ENCODE measurements around the gene EMX2. TPM values are rescaled to one million over a fixed set of nuclear protein-coding genes. Genes with fewer than 3 reads are reported as not detected.

EMX2 gene
- total and polyA plus RNA-seq, 10 of the 15 experiments (the other 5 are each of a cell fraction or from before 2014, with no cell fraction given) = 0.12 TPM; not detected in 9

- RAD21 ChIA-PET (ENCODE audit: unreplicated experiment) = interaction anchor here (1.2 kb wide), 1 partner anchor 27 kb away, joined by 3 read pairs; no protein-coding TSS in a partner anchor
Measured at GRCh38 chr10:117565068-117565467, 22.5 kb downstream of the EMX2 start.

GRCh38 chr10:117568334-117568733, 25.8 kb downstream of the EMX2 start:
- 18% methylated on average over 7 of the region's 7 CpGs for WGBS (ENCODE audit: insufficient coverage, insufficient replicate concordance, low lambda C conversion rate, missing lambda C conversion rate)
- ChIA-PET CTCF (no interaction called here), SMC1A (ENCODE audit: uncharacterized antibody, unreplicated experiment) (interaction anchor here (0.7 kb wide), 1 partner anchor 12 kb away, joined by 4 read pairs; no protein-coding TSS in a partner anchor), POLR2A (no interaction called here), RAD21 (ENCODE audit: unreplicated experiment) (interaction anchor here (1.2 kb wide), 1 partner anchor 30 kb away, joined by 5 read pairs; no protein-coding TSS in a partner anchor)
- no TSS peak for BruUV-seq (replicated peaks)
- intact Hi-C loops (cut with micrococcal nuclease; ENCODE audit: unreplicated experiment) (no loop called here), in situ Hi-C loops (cut with MboI) (no loop called here)
- FAIRE-seq (no peak), DNase-seq (ENCODE audit: low read depth, low spot score) (no peak), ATAC-seq (no peak)
- no peaks in the 10 kb centered on the region for H3K36me3 ChIP-seq (ENCODE audit: control insufficient read depth in 2 of 2, insufficient read depth in 2 of 2, low read length in 1 of 2)
- no peak overlapping the region for H3K27ac ChIP-seq (ENCODE audit: control insufficient read depth, insufficient read depth)
- no peaks in the 10 kb centered on the region for H3K4me1 ChIP-seq (ENCODE audit: control insufficient read depth, insufficient read depth, low read length)
- H4K20me1 ChIP-seq (ENCODE audit: control insufficient read depth, insufficient read depth) = peaks cover 3% of the 10 kb centered on the region; the same call in 1 of the 2 replicates
- H3K27me3 ChIP-seq (replicated peaks in 1 of 2; ENCODE audit: control insufficient read depth in 2 of 2, insufficient read depth in 2 of 2, low read length in 1 of 2) = no peaks in the 10 kb centered on the region; a peak in 3 of 4 replicates
- no peak overlapping the region for H3K4me3 ChIP-seq
- H2AFZ ChIP-seq (ENCODE audit: control insufficient read depth, low read depth, low read length) = no peak overlapping the region
- no peak overlapping the region for H3K9ac ChIP-seq (ENCODE audit: control insufficient read depth, insufficient read depth, low read length)
- H3K4me2 ChIP-seq (ENCODE audit: control insufficient read depth, insufficient read depth) = no peak overlapping the region
- no peaks in the 10 kb centered on the region for H3K79me2 ChIP-seq (ENCODE audit: control insufficient read depth, insufficient read depth, low read length)
- H3K9me3 ChIP-seq (replicated peaks; ENCODE audit: control insufficient read depth, insufficient read depth, low read length) = no peaks in the 10 kb centered on the region
- TF ChIP-seq BACH1 (IDR thresholded peaks at IDR 0.05; ENCODE audit: borderline replicate concordance) (no peak), IRF4 (IDR thresholded peaks at IDR 0.05; ENCODE audit: low read depth, low read length) (no peak), USF2 (IDR thresholded peaks at IDR 0.05; ENCODE audit: borderline replicate concordance, low read depth, low read length) (no peak), YY1 (IDR thresholded peaks at IDR 0.05; ENCODE audit: low read depth, low read length) (no peak), BCLAF1 (IDR thresholded peaks at IDR 0.05) (no peak), EZH2 (IDR thresholded peaks at IDR 0.05; ENCODE audit: borderline replicate concordance, control insufficient read depth, low read depth, low read length) (no peak), CREB1 (IDR thresholded peaks at IDR 0.05; ENCODE audit: low read depth) (no peak), MEF2A (IDR thresholded peaks at IDR 0.05; ENCODE audit: insufficient read depth, low read depth, low read length) (no peak), NR2C1 (IDR thresholded peaks at IDR 0.05) (no peak), HSF1 (IDR thresholded peaks at IDR 0.05; ENCODE audit: low read depth, low read length) (no peak), SP1 (IDR thresholded peaks at IDR 0.05; ENCODE audit: low read depth, low read length) (no peak)

More at GRCh38 chr10:117565068-117565467, 22.5 kb downstream of the EMX2 start:
- no peak for FAIRE-seq
- Histone ChIP-seq H3K79me2 (ENCODE audit: control insufficient read depth, insufficient read depth, low read length) (no peaks in the 10 kb centered on the region), H3K4me1 (ENCODE audit: control insufficient read depth, insufficient read depth, low read length) (no peaks in the 10 kb centered on the region), H2AFZ (ENCODE audit: control insufficient read depth, low read depth, low read length) (no peak overlapping the region), H3K27ac (ENCODE audit: control insufficient read depth, insufficient read depth) (no peak overlapping the region), H3K9ac (ENCODE audit: control insufficient read depth, insufficient read depth, low read length) (no peak overlapping the region), H3K4me2 (ENCODE audit: control insufficient read depth, insufficient read depth) (no peak overlapping the region), H4K20me1 (ENCODE audit: control insufficient read depth, insufficient read depth) (peaks cover 3% of the 10 kb centered on the region; the same call in 1 of the 2 replicates), H3K36me3 (ENCODE audit: control insufficient read depth in 2 of 2, insufficient read depth in 2 of 2, low read length in 1 of 2) (no peaks in the 10 kb centered on the region), H3K27me3 (replicated peaks in 1 of 2; ENCODE audit: control insufficient read depth in 2 of 2, insufficient read depth in 2 of 2, low read length in 1 of 2) (no peaks in the 10 kb centered on the region; a peak in 2 of 4 replicates), H3K4me3 (no peak overlapping the region), H3K9me3 (replicated peaks; ENCODE audit: control insufficient read depth, insufficient read depth, low read length) (no peaks in the 10 kb centered on the region)
- 3% methylated on average over 3 of the region's 3 CpGs for WGBS (ENCODE audit: insufficient coverage, insufficient replicate concordance, low lambda C conversion rate, missing lambda C conversion rate)
- POLR2A ChIA-PET = no interaction called here
- no peak for DNase-seq (ENCODE audit: low read depth, low spot score)
- no peak for ATAC-seq
- intact Hi-C loops (cut with micrococcal nuclease; ENCODE audit: unreplicated experiment) (no loop called here), in situ Hi-C loops (cut with MboI) (no loop called here)
- SMC1A ChIA-PET (ENCODE audit: uncharacterized antibody, unreplicated experiment) = no interaction called here
- no peak for TF ChIP-seq SREBF1 (IDR thresholded peaks at IDR 0.05; ENCODE audit: low read length)
- TF ChIP-seq RELA (IDR thresholded peaks at IDR 0.05; ENCODE audit: borderline replicate concordance, partially characterized antibody) = no peak
- TF ChIP-seq MEF2B (IDR thresholded peaks at IDR 0.05; ENCODE audit: partially characterized antibody, poor library complexity, severe bottlenecking) = no peak
- TF ChIP-seq GATAD2B (conservative IDR thresholded peaks at IDR 0.05; ENCODE audit: low read depth) = no peak
- TF ChIP-seq TBL1XR1 (IDR thresholded peaks at IDR 0.05; ENCODE audit: low read depth, low read length) = no peak
- TF ChIP-seq YBX1 (IDR thresholded peaks at IDR 0.05) = no peak
- no TSS peak for BruUV-seq (replicated peaks)
- CTCF ChIA-PET = no interaction called here

Measured in GM12878 (cell line).